ENCODE measurements around the gene IQGAP1. TPM values are rescaled to one million over a fixed set of nuclear protein-coding genes. Genes with fewer than 3 reads are reported as not detected.
A peak's percentile ranks its signal among the peaks of the same experiment; 100 is the strongest.
"Not testable (repeated sequence)": the region's sequence is repeated elsewhere in the genome, so short reads cannot be mapped to it uniquely, and the experiment has no call there.

Gene IQGAP1
- polyA plus RNA-seq, 1 donor: 198 TPM

GRCh38 chr15:90409587-90409986, 21.5 kb downstream of the IQGAP1 start:
- DNase-seq: not testable (repeated sequence)

DNA sequence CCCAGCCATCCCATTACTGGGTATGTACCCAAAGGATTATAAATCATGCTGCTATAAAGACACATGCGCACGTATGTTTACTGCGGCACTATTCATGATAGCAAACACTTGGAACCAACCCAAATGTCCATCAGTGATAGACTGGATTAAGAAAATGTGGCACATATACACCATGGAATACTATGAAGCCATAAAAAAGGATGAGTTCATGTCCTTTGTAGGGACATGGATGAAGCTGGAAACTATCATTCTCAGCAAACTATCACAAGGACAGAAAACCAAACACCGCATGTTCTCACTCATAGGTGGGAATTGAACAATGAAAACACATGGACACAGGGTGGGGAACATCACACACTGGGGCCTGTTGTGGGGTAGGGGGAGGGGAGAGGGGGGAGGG, 22.3 kb downstream of the IQGAP1 start:
- not testable (repeated sequence) for DNase-seq

GRCh38 chr15:90411176-90411575, 23.1 kb downstream of the IQGAP1 start:
- DNase-seq: no peak

- peak; percentile 57 for DNase-seq
Measured at GRCh38 chr15:90412356-90413194, 24.5 kb downstream of the IQGAP1 start.

- no peak for DNase-seq
Measured at GRCh38 chr15:90413411-90414379, 25.7 kb downstream of the IQGAP1 start.

DNA sequence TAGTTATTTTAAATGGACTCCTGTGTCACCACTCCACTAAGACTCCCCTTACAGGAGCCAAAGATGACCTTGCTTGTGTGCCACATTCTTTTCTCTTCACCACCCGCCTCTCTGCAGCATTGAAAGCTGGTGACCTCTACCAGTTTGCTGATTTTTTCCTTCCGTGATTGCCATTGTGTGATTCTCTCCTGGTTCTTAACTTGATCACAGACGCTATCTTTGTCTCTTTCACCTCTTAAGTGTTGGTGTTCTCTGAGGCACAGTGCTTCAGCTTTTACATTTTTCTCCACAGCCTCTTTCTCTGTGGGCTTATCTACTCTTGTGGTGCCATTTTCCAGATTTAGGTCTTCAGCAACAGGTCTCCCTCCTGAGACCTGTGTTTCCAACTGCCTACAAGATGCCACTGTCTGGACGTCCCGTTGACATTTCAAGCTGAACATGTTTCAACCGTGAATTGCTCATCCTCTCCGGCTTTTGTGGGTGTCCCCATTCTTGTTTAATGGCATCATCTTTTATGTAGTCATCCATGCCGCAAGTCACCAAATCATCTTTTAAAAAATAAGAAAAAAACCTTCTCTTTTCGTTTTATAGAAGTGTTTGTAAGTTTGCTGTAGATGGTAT, 26.5 kb downstream of the IQGAP1 start:
- no peak for DNase-seq

- not testable (repeated sequence) for DNase-seq
Measured at GRCh38 chr15:90416052-90416451, 28.0 kb downstream of the IQGAP1 start.

- DNase-seq: no peak
Measured at GRCh38 chr15:90418627-90419026, 30.6 kb downstream of the IQGAP1 start.

DNA sequence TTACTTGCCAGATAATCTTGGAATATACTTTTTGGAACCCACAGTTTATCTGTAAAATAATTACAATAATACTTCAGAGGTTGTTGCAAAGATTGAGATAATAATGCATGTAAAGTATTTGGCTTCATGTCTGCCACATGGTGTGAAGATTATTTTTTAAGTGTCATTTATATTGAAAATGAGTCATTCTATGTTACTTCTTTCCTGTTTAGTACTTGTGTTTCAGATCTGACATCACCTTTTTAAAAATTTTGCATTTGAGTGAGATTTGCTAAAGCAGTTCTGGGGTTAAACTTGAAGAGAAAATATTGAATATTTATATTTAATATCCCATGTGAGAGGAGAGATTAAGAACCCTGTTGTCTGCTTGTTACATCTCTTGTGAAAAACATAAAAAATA, 31.2 kb downstream of the IQGAP1 start:
- no peak for DNase-seq

- no peak for DNase-seq
Measured at GRCh38 chr15:90419738-90420406, 31.8 kb downstream of the IQGAP1 start.

- no peak for DNase-seq
Measured at GRCh38 chr15:90420451-90420850, 32.4 kb downstream of the IQGAP1 start.

- DNase-seq: no peak
Measured at GRCh38 chr15:90421527-90421926, 33.5 kb downstream of the IQGAP1 start.

DNA sequence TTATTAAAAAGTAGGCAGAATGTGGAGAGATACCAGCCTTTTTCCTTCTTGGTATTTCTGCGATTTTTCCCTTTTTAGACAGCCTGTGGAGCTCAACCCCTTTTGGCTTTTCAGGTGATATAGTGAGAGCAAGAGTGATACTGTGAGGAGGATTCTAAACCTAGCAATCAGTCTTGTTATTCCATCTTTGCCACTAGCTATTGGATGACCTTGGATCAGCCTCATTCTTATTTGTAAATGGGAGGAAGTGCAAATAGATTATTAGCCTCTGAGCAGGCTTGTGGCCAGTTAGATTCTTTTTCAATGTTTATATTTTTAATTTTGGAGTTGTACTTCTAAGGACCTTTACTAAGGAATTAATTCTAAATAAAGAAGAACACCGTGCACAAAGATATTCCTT, 34.0 kb downstream of the IQGAP1 start:
- DNase-seq: no peak

DNA sequence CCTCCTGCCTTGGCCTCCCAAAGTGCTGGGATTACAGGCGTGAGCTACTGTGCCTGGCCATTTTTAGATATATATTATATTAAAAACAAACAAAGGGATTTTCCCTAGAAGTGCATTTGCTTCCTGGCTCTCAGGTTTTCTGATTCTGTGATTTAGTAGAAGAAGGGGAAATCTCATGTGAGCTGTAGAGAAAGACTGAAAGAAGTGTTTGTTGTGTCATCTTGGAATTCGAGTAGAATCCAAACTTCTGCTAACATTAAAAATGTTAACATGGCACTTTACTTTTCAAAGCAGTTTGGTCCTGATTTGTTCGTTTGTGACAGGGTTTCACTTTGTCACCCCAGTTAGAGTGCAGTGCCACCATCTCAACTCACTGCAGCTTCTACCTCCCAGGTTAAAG, 34.9 kb downstream of the IQGAP1 start:
- DNase-seq: no peak

DNA sequence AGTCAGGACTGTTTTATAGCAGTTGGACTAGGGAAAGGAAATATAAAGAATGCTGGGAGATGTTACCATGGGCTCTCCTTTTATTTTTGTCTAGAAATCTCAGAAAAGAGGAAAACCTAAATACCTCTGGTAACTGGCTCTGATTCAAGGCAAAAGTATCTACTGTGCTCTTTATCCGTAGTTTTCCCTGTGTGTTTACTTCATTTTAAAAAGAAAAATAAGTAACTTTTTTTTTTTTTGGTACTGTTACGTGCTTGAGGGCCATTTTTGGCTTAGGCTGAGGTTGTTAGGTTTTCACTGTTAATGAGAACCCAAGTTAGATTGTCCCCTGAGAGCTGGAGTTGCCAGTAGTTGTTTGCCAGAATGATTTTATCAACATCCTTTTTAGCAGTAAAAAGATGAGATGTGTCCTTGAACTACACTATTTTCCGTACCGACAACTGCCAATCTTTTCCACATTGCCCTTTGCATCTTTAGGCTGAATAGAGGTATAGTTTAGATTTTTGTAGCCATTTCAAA, 35.8 kb downstream of the IQGAP1 start:
- no peak for DNase-seq

- no peak for DNase-seq
Measured at GRCh38 chr15:90425726-90426346, 37.8 kb downstream of the IQGAP1 start.

- no peak for DNase-seq
Measured at GRCh38 chr15:90427185-90427584, 39.1 kb downstream of the IQGAP1 start.

DNA sequence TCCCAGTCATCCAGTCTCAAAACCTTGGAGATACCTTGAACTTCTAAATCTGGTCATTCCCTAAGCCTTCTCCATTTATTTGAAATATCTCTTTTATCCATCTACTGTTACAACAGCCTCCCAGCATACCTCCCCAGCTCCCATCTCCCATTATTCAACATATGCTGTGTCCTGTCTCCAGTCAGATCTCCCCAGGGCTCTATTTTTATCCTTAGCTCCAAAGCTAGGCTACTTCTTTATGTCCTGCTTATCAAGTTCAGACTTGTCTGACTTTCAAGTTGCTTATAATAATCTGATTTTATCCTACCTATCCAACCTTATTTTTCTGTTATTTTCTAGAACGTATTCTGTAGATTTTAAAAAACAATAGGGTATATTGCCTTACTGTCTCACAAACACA, 44.2 kb downstream of the IQGAP1 start:
- DNase-seq: no peak

DNA sequence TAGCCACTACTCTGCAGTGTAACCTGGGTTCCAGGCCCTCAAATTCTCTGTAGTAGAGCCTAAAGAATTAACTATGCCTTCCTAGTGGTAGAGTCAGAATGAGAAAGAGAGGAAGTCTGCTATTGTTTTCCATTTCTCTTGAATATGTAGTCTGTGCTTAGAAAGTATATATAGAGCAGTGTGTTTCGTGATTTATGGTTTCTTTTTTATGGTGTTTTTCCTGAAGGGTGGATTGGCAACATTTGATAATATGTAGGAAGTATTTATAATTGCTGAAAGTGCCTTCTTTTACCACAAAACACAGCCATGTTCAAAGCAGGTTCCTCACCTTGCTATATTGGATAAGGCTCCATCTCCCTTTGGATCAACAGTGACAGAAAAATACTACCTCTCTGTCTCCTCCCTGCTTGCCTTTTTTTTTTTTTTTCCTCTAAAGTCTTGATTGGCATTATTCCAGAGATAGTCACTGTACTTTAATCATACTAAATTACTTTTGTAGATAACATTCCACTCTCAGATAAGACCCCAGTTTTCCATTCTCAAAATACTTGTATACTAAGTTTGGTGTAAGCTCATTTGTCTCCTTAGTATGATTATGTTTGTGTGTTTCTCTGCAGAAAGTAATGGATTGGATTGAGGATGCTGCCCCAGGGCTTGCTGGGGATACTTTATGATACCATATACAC, 47.8 kb downstream of the IQGAP1 start:
- no peak for DNase-seq

- DNase-seq: no peak
Measured at GRCh38 chr15:90436952-90437351, 48.9 kb downstream of the IQGAP1 start.

GRCh38 chr15:90437516-90437915, 49.5 kb downstream of the IQGAP1 start:
- no peak for DNase-seq
